ENCODE measurements around the gene PLXNA2. TPM values are rescaled to one million over a fixed set of nuclear protein-coding genes. Genes with fewer than 3 reads are reported as not detected.

The PLXNA2 gene
- total RNA-seq, 1 donor from 2014 or later, result 0.08 TPM

DNA sequence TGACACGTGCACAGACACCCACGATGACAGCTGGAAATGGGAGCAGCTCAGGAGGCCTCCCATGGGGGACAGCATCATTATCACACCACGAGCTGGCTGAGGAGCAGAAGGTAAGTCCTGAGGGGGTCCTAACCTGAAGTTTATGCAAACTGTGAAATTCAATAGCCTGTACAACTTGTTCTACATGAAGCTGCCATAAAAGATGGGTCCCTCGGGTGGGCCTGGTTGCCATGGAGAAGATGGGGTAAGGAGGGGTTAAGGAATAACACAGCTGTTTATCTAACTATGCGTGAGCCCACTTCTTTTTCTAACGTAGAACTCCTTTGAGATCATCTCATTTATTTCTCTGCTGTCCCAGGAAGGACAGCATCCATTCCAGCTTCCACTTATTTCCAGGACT lies 169.8 kb downstream of the PLXNA2 start:
- Mint-ChIP-seq H3K4me1 (ENCODE audit: low read depth) (no peaks in the 10 kb centered on the region), H3K27ac (no peak overlapping the region), H3K4me3 (no peak overlapping the region), H3K36me3 (ENCODE audit: low read depth) (no peaks in the 10 kb centered on the region), H3K9me3 (no peaks in the 10 kb centered on the region), H3K27me3 (ENCODE audit: insufficient read depth) (peaks cover 5% of the 10 kb centered on the region)
- intact Hi-C loops (cut with micrococcal nuclease), result no loop called here
- DNase-seq (ENCODE audit: low spot score), result no peak

DNA sequence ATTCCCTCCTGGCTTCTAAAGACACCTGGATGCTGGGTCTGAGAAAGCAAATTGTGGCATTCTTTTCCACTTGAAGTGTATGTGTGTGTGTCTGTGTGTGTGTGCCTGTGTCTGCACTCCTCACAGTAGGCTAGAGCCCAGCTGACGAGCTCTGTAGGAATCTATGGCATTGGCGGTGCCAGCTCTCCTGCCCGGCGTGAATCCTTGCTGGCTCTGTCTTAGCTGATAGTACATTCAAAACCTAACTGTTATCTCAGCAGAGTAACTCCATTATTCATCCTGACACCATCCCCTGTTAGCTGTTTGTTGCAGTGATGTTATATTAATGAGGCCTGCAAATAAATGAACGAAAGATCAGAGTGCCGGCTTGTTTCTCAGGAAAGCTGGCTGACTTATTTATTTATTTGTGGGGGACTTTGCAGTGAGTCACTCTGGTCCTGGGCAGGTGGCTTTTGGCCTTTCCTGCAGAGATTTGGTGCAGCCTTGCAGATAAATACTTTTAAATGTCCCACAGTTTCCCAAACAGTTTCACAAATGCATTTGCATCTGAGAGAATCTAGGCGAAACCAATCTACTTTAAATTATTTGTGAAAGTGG lies 172.7 kb downstream of the PLXNA2 start:
- Mint-ChIP-seq H3K27me3 (ENCODE audit: insufficient read depth) (peaks cover 5% of the 10 kb centered on the region), H3K27ac (no peak overlapping the region), H3K36me3 (ENCODE audit: low read depth) (no peaks in the 10 kb centered on the region), H3K4me3 (no peak overlapping the region), H3K9me3 (no peaks in the 10 kb centered on the region), H3K4me1 (ENCODE audit: low read depth) (no peaks in the 10 kb centered on the region)
- no peak for DNase-seq (ENCODE audit: low spot score)
- intact Hi-C loops (cut with micrococcal nuclease), result no loop called here

DNA sequence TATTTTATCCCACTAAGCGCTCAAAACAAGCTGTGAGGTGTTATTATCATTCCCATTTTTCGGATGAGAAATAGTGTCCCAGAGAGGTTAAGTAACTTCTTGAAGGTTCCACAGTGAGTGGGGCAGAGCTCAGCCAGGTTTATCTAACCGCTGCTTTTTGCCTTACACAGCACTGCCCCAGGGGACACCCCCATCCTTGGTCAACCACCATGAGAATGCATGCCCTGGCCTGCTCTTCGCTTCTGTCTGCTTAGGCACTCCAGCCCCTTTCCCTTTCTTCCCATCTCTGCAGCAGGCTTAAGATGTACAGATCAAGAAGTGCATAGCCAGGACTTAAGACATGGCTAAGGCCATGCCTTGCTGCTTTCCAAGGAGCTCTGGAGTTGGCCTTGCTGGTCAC lies 174.3 kb downstream of the PLXNA2 start:
- H3K4me1 Mint-ChIP-seq (ENCODE audit: low read depth), result no peaks in the 10 kb centered on the region
- H3K4me3 Mint-ChIP-seq, result no peak overlapping the region
- intact Hi-C loops (cut with micrococcal nuclease), result no loop called here
- no peaks in the 10 kb centered on the region for H3K9me3 Mint-ChIP-seq
- no peaks in the 10 kb centered on the region for H3K36me3 Mint-ChIP-seq (ENCODE audit: low read depth)
- peaks cover 2% of the 10 kb centered on the region for H3K27me3 Mint-ChIP-seq (ENCODE audit: insufficient read depth)
- no peak for DNase-seq (ENCODE audit: low spot score)
- H3K27ac Mint-ChIP-seq, result no peak overlapping the region

DNA sequence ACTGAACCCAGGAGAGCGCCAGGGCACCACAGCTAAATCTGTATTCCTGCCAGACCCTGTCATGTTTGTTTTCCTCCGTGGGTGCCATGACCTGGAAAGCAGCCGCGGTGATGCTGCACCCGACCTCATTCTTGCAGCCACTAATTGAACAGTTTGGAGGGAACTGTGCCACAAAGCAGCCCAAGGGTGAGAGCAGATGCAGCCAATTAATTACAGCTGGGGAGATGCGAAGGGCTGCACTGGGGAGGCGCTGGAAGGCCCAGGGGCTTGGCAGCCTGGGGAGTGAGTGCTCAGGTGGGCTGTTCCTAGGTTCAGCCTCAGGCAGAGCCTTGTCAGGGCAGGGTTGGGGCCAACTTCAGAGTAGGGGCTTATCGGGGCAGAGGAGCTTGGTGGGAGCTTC lies 174.9 kb downstream of the PLXNA2 start:
- Mint-ChIP-seq H3K9me3 (no peaks in the 10 kb centered on the region), H3K4me1 (ENCODE audit: low read depth) (no peaks in the 10 kb centered on the region), H3K27ac (no peak overlapping the region), H3K4me3 (no peak overlapping the region), H3K36me3 (ENCODE audit: low read depth) (no peaks in the 10 kb centered on the region), H3K27me3 (ENCODE audit: insufficient read depth) (peaks cover 2% of the 10 kb centered on the region)
- no peak for DNase-seq (ENCODE audit: low spot score)
- intact Hi-C loops (cut with micrococcal nuclease), result no loop called here

DNA sequence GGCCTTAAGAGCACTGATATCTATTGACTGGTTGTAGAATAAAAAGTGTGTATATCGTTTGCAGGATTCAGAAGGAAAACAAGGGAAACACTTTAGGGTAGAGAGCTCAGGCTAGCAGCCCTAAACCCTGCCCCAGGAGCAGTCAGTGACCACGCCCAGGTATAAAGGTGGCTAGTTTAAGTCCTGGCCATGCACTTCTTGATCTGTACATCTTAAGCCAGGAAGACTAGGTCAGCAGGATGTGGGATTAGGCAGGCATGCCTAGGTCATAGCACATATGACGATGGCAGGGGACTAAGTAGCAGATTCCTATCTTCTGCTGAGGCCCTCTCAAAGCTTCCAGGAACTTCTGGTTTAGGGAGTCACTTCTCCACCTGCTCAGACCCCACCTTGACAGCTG lies 175.3 kb downstream of the PLXNA2 start:
- DNase-seq (ENCODE audit: low spot score), result no peak
- peaks cover 2% of the 10 kb centered on the region for H3K27me3 Mint-ChIP-seq (ENCODE audit: insufficient read depth)
- no peak overlapping the region for H3K4me3 Mint-ChIP-seq
- no peaks in the 10 kb centered on the region for H3K9me3 Mint-ChIP-seq
- intact Hi-C loops (cut with micrococcal nuclease), result no loop called here
- H3K36me3 Mint-ChIP-seq (ENCODE audit: low read depth), result no peaks in the 10 kb centered on the region
- no peak overlapping the region for H3K27ac Mint-ChIP-seq
- H3K4me1 Mint-ChIP-seq (ENCODE audit: low read depth), result no peaks in the 10 kb centered on the region

DNA sequence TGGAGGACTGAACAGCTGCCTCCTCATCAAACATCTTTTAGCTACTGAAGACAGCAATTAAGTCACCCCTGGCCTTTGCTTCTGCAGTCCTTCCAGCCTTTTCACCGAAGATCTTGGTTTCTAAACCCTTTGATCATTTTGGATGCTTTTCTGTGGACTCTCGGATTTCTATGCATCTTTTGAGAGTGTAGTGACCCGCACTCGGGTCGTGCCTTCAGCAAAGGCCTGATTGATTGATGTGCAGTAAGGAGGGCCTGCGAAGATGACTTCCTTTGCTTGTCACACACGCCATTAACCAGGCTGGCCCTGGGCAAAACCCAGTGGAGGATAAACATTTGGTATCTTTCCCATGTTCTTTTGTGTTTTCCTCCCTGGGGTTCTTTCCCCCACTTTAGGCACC lies 175.8 kb downstream of the PLXNA2 start:
- H3K4me3 Mint-ChIP-seq, result no peak overlapping the region
- peaks cover 2% of the 10 kb centered on the region for H3K27me3 Mint-ChIP-seq (ENCODE audit: insufficient read depth)
- no peaks in the 10 kb centered on the region for H3K36me3 Mint-ChIP-seq (ENCODE audit: low read depth)
- intact Hi-C loops (cut with micrococcal nuclease), result no loop called here
- no peak for DNase-seq (ENCODE audit: low spot score)
- no peaks in the 10 kb centered on the region for H3K4me1 Mint-ChIP-seq (ENCODE audit: low read depth)
- H3K27ac Mint-ChIP-seq, result no peak overlapping the region
- no peaks in the 10 kb centered on the region for H3K9me3 Mint-ChIP-seq

DNA sequence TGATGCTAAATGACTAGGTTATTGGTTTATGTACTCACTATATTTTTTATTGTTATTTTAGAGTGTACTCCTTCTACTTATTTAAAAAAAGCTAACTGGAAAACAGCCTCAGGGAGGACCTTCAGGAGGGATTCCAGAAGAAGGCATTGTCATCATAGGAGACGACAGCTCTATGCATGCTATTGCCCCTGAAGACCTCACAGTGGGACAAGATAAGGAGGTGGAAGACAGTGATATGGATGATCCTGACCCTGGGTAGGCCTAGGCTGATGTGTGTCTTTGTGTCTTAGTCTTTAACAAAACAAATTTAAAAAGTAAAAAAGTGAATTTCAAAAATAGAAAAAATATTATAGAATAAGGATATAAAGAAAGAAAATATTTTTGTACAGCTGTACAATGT lies 177.6 kb downstream of the PLXNA2 start:
- intact Hi-C loops (cut with micrococcal nuclease), result no loop called here
- no peaks in the 10 kb centered on the region for H3K4me1 Mint-ChIP-seq (ENCODE audit: low read depth)
- no peak overlapping the region for H3K27ac Mint-ChIP-seq
- no peaks in the 10 kb centered on the region for H3K9me3 Mint-ChIP-seq
- H3K36me3 Mint-ChIP-seq (ENCODE audit: low read depth), result no peaks in the 10 kb centered on the region
- peaks cover 2% of the 10 kb centered on the region for H3K27me3 Mint-ChIP-seq (ENCODE audit: insufficient read depth)
- H3K4me3 Mint-ChIP-seq, result no peak overlapping the region
- DNase-seq (ENCODE audit: low spot score), result no peak

DNA sequence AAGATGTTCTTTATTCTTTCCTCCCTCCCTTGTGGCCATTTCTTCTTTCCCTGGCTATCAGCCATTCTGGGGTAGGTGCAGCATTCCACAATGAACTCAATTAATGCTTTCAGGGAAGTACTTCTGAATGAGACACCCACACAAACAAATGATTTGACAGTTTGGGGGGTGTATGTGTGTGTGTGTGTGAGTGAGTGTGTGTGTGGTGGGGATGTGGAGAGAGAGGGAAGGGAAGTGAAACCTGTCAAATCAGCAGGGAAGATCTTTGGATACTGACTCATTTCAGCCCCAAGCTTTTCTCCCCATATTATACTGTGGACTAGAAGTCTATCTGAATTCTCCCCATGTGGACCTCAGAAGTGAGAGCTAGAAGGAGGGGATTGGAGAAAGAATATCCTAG lies 178.3 kb downstream of the PLXNA2 start:
- H3K27ac Mint-ChIP-seq, result no peak overlapping the region
- no peaks in the 10 kb centered on the region for H3K36me3 Mint-ChIP-seq (ENCODE audit: low read depth)
- H3K4me3 Mint-ChIP-seq, result no peak overlapping the region
- H3K4me1 Mint-ChIP-seq (ENCODE audit: low read depth), result no peaks in the 10 kb centered on the region
- intact Hi-C loops (cut with micrococcal nuclease), result no loop called here
- DNase-seq (ENCODE audit: low spot score), result no peak
- H3K9me3 Mint-ChIP-seq, result no peaks in the 10 kb centered on the region
- peaks cover 3% of the 10 kb centered on the region for H3K27me3 Mint-ChIP-seq (ENCODE audit: insufficient read depth)

DNA sequence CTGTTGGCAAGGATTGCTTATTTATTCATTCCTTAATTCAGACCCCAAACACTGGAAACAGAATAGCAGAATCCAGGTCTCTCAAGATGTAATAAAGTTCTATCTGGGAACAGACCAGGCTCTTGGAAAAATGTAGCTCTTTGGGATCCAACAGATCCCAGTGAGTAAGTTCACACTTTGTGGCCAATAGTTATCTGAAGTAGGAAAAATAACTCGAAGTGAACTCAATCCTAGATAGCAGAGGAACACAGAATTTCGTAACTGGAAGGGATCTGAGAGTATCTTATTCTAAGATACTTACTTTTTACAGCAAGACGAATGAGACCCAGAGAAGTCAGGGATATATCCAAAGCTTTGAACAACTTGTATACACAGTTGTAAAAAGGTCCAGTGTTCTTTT lies 182.6 kb downstream of the PLXNA2 start:
- Mint-ChIP-seq H3K4me3 (no peak overlapping the region), H3K27me3 (ENCODE audit: insufficient read depth) (peaks cover 11% of the 10 kb centered on the region), H3K4me1 (ENCODE audit: low read depth) (no peaks in the 10 kb centered on the region), H3K9me3 (no peaks in the 10 kb centered on the region), H3K36me3 (ENCODE audit: low read depth) (no peaks in the 10 kb centered on the region), H3K27ac (no peak overlapping the region)
- intact Hi-C loops (cut with micrococcal nuclease), result no loop called here
- DNase-seq (ENCODE audit: low spot score), result no peak

DNA sequence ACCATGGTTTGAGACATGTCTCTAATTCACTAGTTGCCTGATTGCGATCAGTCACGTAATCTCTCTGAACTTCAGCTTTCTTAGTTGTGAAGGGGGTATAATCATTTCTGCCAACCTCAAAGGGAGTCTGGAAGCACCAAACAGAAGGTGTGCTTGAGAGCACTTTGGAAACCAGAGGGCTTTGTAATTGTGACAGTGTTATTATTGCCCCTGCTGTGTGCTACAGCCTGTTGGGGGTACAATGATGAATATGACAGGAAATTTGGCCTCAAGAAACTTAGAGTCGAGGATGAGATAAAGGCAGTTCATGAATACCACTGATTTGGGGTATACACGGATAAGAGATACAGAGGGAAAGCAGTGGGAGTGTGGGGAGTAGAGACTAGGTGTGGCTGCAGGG lies 183.1 kb downstream of the PLXNA2 start:
- no peak for DNase-seq (ENCODE audit: low spot score)
- intact Hi-C loops (cut with micrococcal nuclease), result no loop called here
- H3K27me3 Mint-ChIP-seq (ENCODE audit: insufficient read depth), result peaks cover 12% of the 10 kb centered on the region
- no peak overlapping the region for H3K27ac Mint-ChIP-seq
- H3K4me3 Mint-ChIP-seq, result no peak overlapping the region
- H3K36me3 Mint-ChIP-seq (ENCODE audit: low read depth), result no peaks in the 10 kb centered on the region
- no peaks in the 10 kb centered on the region for H3K9me3 Mint-ChIP-seq
- H3K4me1 Mint-ChIP-seq (ENCODE audit: low read depth), result no peaks in the 10 kb centered on the region

DNA sequence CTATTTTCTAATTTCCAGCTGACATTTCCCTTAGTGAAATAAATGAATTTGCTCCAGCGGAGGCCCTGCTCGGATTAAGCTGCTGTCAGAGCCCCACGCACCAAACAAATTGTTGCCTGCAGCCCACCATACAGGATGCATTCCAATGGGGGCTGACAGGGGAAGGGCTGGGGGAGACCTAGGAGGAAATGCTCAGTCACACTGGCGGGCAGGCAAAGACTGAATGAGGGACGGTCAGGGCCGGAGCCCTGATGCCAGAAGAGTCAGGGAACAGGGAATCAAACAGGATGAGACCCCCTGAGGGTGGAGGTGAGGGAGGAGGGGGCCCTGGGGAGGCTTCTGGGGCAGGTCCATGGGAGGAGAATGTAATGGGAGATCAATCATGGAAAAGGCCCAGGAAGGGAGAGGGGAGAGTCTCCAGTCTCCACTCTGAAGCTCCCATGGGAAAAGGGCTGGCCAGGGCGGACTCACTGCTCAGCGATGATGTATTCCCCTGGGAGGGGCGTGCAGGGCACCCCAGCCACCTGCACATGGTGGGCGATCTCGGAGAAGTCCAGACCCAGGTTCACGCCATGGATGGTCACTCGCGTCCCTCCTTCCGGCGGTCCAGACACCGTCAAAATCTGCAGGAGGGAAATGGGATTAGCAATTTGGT lies 183.8 kb downstream of the PLXNA2 start:
- Mint-ChIP-seq H3K9me3 (no peaks in the 10 kb centered on the region), H3K27me3 (ENCODE audit: insufficient read depth) (peaks cover 12% of the 10 kb centered on the region), H3K4me3 (no peak overlapping the region), H3K27ac (no peak overlapping the region), H3K4me1 (ENCODE audit: low read depth) (no peaks in the 10 kb centered on the region), H3K36me3 (ENCODE audit: low read depth) (no peaks in the 10 kb centered on the region)
- intact Hi-C loops (cut with micrococcal nuclease), result no loop called here
- no peak for DNase-seq (ENCODE audit: low spot score)

DNA sequence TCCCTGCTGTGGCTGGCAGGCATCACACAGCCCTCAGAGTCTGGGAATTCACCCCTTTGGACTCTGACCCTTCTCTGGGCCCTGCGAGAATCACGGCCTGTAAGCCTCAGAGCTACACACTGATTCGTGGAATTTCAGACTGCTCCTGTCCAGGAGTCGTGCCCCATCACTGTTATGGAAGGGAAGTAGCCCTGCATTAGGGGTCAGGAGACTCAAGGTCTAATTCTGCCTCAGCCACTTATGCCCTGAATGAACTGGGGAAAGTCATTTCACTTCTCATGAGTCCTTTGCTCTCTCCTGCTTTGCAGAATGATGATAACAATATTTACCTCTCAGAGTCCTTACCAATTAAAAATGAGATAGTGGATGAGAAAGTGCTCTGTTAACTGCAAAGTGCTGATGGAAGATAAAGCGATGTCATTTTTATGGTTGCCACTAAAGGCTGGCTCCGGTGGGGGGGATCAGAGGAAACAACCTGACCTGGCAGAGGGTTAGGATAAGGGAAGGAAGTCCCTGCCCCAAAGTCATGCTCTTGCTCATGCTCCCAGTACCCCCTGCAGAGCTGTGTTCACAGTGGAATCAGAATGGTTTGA lies 184.7 kb downstream of the PLXNA2 start:
- intact Hi-C loops (cut with micrococcal nuclease), result no loop called here
- H3K27me3 Mint-ChIP-seq (ENCODE audit: insufficient read depth), result peaks cover 14% of the 10 kb centered on the region
- H3K27ac Mint-ChIP-seq, result no peak overlapping the region
- no peak overlapping the region for H3K4me3 Mint-ChIP-seq
- DNase-seq (ENCODE audit: low spot score), result no peak
- no peaks in the 10 kb centered on the region for H3K9me3 Mint-ChIP-seq
- no peaks in the 10 kb centered on the region for H3K4me1 Mint-ChIP-seq (ENCODE audit: low read depth)
- H3K36me3 Mint-ChIP-seq (ENCODE audit: low read depth), result no peaks in the 10 kb centered on the region

DNA sequence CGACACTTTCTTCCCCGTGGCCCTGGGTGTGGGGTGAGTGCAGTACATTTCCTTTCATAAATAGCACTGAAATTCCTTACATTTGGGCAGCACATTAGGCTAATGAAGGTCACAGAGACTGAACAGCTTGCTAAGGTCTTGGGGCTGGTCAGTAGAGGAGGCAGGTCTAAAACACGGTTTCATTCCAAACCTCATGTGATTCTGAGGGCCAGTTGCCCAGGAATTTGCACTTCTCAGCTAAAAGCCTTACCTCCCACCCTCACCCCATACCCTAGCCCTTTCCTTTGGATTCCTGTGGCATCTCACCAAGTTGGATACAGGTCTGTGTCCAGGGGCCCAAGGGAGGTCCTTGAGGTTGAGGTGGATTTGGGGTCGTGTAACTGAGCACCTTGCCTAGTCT lies 185.4 kb downstream of the PLXNA2 start:
- H3K4me3 Mint-ChIP-seq, result no peak overlapping the region
- DNase-seq (ENCODE audit: low spot score), result no peak
- intact Hi-C loops (cut with micrococcal nuclease), result no loop called here
- H3K27me3 Mint-ChIP-seq (ENCODE audit: insufficient read depth), result peaks cover 14% of the 10 kb centered on the region
- no peaks in the 10 kb centered on the region for H3K4me1 Mint-ChIP-seq (ENCODE audit: low read depth)
- H3K9me3 Mint-ChIP-seq, result no peaks in the 10 kb centered on the region
- no peak overlapping the region for H3K27ac Mint-ChIP-seq
- no peaks in the 10 kb centered on the region for H3K36me3 Mint-ChIP-seq (ENCODE audit: low read depth)

Measured in activated T-helper 1 cell treated with anti-CD3 and anti-CD28 coated beads, Interleukin-12 subunit alpha, Interleukin-12 subunit beta, Interleukin-2, Interleukin-4 antibody, amounts not matched to agents 30 ng/mL and 10 ng/mL and 1 ng/mL, durations not matched to agents 14 hours and 24 hours and 36 hours (primary cell).